Measurements from ENCODE around the gene SMTNL1.

DNA sequence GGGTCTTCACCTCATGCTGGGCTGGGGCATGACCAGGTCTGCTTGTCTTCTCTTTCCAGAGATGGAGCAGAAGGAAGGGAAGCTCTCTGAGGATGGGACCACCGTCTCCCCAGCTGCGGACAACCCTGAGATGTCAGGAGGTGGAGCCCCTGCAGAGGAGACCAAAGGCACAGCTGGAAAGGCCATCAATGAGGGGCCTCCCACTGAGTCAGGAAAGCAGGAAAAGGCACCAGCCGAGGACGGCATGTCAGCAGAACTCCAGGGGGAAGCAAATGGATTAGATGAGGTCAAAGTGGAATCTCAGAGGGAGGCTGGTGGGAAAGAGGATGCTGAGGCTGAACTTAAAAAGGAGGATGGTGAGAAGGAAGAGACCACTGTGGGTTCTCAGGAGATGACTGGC is 5.2 kb downstream of the SMTNL1 start:
- TF ChIP-seq NR3C1 (IDR thresholded peaks at IDR 0.05) (no peak), HDAC2 (IDR thresholded peaks at IDR 0.05) (no peak), ZFP36 (IDR thresholded peaks at IDR 0.05; ENCODE audit: borderline replicate concordance, partially characterized antibody) (no peak), RARB (CRISPR knock-in tag; IDR thresholded peaks at IDR 0.05) (no peak), MAFK (IDR thresholded peaks at IDR 0.05; ENCODE audit: partially characterized antibody) (no peak), CHD4 (IDR thresholded peaks at IDR 0.05; ENCODE audit: borderline replicate concordance) (no peak), POLR2A (IDR thresholded peaks at IDR 0.05; ENCODE audit: low read length) (no peak), JUNB (IDR thresholded peaks at IDR 0.05) (no peak)
- TF ChIP-seq, protein P1, sequence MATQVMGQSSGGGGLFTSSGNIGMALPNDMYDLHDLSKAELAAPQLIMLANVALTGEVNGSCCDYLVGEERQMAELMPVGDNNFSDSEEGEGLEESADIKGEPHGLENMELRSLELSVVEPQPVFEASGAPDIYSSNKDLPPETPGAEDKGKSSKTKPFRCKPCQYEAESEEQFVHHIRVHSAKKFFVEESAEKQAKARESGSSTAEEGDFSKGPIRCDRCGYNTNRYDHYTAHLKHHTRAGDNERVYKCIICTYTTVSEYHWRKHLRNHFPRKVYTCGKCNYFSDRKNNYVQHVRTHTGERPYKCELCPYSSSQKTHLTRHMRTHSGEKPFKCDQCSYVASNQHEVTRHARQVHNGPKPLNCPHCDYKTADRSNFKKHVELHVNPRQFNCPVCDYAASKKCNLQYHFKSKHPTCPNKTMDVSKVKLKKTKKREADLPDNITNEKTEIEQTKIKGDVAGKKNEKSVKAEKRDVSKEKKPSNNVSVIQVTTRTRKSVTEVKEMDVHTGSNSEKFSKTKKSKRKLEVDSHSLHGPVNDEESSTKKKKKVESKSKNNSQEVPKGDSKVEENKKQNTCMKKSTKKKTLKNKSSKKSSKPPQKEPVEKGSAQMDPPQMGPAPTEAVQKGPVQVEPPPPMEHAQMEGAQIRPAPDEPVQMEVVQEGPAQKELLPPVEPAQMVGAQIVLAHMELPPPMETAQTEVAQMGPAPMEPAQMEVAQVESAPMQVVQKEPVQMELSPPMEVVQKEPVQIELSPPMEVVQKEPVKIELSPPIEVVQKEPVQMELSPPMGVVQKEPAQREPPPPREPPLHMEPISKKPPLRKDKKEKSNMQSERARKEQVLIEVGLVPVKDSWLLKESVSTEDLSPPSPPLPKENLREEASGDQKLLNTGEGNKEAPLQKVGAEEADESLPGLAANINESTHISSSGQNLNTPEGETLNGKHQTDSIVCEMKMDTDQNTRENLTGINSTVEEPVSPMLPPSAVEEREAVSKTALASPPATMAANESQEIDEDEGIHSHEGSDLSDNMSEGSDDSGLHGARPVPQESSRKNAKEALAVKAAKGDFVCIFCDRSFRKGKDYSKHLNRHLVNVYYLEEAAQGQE (IDR thresholded peaks at IDR 0.05) = no peak
- TF ChIP-seq, protein P2, sequence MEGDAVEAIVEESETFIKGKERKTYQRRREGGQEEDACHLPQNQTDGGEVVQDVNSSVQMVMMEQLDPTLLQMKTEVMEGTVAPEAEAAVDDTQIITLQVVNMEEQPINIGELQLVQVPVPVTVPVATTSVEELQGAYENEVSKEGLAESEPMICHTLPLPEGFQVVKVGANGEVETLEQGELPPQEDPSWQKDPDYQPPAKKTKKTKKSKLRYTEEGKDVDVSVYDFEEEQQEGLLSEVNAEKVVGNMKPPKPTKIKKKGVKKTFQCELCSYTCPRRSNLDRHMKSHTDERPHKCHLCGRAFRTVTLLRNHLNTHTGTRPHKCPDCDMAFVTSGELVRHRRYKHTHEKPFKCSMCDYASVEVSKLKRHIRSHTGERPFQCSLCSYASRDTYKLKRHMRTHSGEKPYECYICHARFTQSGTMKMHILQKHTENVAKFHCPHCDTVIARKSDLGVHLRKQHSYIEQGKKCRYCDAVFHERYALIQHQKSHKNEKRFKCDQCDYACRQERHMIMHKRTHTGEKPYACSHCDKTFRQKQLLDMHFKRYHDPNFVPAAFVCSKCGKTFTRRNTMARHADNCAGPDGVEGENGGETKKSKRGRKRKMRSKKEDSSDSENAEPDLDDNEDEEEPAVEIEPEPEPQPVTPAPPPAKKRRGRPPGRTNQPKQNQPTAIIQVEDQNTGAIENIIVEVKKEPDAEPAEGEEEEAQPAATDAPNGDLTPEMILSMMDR (IDR thresholded peaks at IDR 0.05) = no peak
- TF ChIP-seq, protein P3, sequence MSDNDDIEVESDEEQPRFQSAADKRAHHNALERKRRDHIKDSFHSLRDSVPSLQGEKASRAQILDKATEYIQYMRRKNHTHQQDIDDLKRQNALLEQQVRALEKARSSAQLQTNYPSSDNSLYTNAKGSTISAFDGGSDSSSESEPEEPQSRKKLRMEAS (IDR thresholded peaks at IDR 0.05) = no peak
- TF ChIP-seq, protein P4, sequence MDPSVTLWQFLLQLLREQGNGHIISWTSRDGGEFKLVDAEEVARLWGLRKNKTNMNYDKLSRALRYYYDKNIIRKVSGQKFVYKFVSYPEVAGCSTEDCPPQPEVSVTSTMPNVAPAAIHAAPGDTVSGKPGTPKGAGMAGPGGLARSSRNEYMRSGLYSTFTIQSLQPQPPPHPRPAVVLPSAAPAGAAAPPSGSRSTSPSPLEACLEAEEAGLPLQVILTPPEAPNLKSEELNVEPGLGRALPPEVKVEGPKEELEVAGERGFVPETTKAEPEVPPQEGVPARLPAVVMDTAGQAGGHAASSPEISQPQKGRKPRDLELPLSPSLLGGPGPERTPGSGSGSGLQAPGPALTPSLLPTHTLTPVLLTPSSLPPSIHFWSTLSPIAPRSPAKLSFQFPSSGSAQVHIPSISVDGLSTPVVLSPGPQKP (IDR thresholded peaks at IDR 0.05; ENCODE audit: low read depth, low read length) = no peak
- TF ChIP-seq, protein P5, sequence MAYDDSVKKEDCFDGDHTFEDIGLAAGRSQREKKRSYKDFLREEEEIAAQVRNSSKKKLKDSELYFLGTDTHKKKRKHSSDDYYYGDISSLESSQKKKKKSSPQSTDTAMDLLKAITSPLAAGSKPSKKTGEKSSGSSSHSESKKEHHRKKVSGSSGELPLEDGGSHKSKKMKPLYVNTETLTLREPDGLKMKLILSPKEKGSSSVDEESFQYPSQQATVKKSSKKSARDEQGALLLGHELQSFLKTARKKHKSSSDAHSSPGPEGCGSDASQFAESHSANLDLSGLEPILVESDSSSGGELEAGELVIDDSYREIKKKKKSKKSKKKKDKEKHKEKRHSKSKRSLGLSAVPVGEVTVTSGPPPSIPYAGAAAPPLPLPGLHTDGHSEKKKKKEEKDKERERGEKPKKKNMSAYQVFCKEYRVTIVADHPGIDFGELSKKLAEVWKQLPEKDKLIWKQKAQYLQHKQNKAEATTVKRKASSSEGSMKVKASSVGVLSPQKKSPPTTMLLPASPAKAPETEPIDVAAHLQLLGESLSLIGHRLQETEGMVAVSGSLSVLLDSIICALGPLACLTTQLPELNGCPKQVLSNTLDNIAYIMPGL (CRISPR knock-in tag; IDR thresholded peaks at IDR 0.05; ENCODE audit: borderline replicate concordance) = no peak
